ENCODE measurements around the gene KAZN.

Gene KAZN

GRCh38 chr1:14909920-14910460 is 311.5 kb downstream of the KAZN start:
- H3K4me1 ChIP-seq (ENCODE audit: control insufficient read depth in 1 of 2, insufficient read depth in 1 of 2, low read depth in 1 of 2, low read length in 1 of 2) = no peaks in the 10 kb centered on the region
- TF ChIP-seq, protein P1, sequence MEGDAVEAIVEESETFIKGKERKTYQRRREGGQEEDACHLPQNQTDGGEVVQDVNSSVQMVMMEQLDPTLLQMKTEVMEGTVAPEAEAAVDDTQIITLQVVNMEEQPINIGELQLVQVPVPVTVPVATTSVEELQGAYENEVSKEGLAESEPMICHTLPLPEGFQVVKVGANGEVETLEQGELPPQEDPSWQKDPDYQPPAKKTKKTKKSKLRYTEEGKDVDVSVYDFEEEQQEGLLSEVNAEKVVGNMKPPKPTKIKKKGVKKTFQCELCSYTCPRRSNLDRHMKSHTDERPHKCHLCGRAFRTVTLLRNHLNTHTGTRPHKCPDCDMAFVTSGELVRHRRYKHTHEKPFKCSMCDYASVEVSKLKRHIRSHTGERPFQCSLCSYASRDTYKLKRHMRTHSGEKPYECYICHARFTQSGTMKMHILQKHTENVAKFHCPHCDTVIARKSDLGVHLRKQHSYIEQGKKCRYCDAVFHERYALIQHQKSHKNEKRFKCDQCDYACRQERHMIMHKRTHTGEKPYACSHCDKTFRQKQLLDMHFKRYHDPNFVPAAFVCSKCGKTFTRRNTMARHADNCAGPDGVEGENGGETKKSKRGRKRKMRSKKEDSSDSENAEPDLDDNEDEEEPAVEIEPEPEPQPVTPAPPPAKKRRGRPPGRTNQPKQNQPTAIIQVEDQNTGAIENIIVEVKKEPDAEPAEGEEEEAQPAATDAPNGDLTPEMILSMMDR (IDR thresholded peaks at IDR 0.05) = no peak
- H3K36me3 ChIP-seq = no peaks in the 10 kb centered on the region
- no peak overlapping the region for H3K27ac ChIP-seq
- no peak overlapping the region for H3K4me3 ChIP-seq (ENCODE audit: low read depth in 1 of 2, low read length in 1 of 2)
- no peaks in the 10 kb centered on the region for H3K9me3 ChIP-seq
- H3K27me3 ChIP-seq = no peaks in the 10 kb centered on the region

GRCh38 chr1:14910984-14911721 is 312.7 kb downstream of the KAZN start:
- no peaks in the 10 kb centered on the region for H3K4me1 ChIP-seq (ENCODE audit: control insufficient read depth in 1 of 2, insufficient read depth in 1 of 2, low read depth in 1 of 2, low read length in 1 of 2)
- no peak overlapping the region for H3K4me3 ChIP-seq (ENCODE audit: low read depth in 1 of 2, low read length in 1 of 2)
- H3K27ac ChIP-seq = no peak overlapping the region
- TF ChIP-seq, protein P1 (IDR thresholded peaks at IDR 0.05) = no peak
- no peaks in the 10 kb centered on the region for H3K9me3 ChIP-seq
- H3K27me3 ChIP-seq = no peaks in the 10 kb centered on the region
- no peaks in the 10 kb centered on the region for H3K36me3 ChIP-seq

DNA sequence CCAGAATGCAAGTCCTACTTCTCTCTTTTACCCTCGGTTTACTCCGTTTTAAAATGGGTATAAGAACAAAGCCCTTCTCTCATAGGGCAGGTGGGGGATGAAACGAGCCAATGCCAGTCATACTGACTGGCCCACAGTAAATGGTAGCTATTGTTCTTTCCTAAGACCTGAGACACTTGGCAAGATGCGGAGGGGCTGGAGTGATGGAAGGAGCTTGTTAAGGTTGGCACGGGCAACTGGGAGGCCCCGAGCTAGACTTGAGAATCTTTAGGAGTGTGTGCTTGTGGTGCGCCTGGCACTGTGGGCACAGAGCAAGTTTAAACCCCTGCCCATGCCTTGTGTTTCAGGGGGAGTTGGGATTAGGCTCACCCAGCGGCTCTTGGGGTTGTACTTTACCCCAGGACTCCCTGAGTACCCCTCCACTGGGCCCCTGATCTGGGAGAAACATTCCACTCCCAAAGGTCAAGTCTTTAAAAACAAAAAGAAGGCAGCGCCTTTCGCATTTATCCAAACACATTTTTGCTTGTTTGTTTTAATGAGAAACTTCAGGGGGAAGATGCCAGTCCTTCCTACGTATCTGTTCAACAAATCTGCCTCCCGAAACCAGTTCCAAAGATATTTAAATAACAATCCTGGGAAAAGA is 314.5 kb downstream of the KAZN start:
- Histone ChIP-seq H3K9me3 (no peaks in the 10 kb centered on the region), H3K27ac (no peak overlapping the region), H3K4me3 (ENCODE audit: low read depth in 1 of 2, low read length in 1 of 2) (no peak overlapping the region), H3K4me1 (ENCODE audit: control insufficient read depth in 1 of 2, insufficient read depth in 1 of 2, low read depth in 1 of 2, low read length in 1 of 2) (no peaks in the 10 kb centered on the region), H3K36me3 (no peaks in the 10 kb centered on the region), H3K27me3 (no peaks in the 10 kb centered on the region)
- TF ChIP-seq, protein P1 (IDR thresholded peaks at IDR 0.05) = no peak

DNA sequence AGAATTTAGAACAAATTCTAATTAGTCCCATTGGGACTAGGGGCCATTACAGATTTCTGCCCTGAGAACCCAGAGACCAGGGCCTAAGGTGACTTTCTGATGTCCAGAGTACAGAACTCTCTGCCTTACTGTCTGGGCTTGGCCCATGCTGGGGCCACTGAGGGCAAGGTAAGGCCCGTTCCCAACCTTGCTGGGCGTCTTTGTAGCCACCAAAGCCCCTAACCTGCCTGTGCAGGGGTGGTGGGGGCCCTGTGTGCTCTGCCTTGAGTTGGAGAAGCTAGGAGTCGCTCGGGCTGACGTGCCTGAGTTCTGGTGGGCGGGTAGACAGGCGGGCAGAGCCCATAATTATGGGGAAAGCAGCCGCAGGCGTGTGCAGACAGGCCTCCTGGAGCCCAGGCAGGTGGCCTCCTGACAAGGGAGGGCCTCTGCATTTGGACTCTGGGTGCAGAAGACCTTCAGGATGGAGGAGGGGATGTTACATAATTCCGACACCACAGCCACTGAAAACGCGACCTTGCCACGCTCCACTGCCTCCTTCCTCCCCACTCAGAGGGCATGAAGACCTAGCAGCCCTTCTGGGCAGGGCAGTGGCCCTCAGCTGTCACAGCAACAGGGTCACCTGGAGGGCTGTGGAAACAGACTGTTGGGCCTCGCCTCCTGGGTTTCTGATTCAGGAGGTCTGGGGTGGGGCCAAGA is 315.1 kb downstream of the KAZN start:
- Histone ChIP-seq H3K4me3 (ENCODE audit: low read depth in 1 of 2, low read length in 1 of 2) (no peak overlapping the region), H3K9me3 (no peaks in the 10 kb centered on the region), H3K27ac (no peak overlapping the region), H3K27me3 (no peaks in the 10 kb centered on the region), H3K4me1 (ENCODE audit: control insufficient read depth in 1 of 2, insufficient read depth in 1 of 2, low read depth in 1 of 2, low read length in 1 of 2) (no peaks in the 10 kb centered on the region), H3K36me3 (no peaks in the 10 kb centered on the region)
- TF ChIP-seq, protein P1 (IDR thresholded peaks at IDR 0.05) = no peak

DNA sequence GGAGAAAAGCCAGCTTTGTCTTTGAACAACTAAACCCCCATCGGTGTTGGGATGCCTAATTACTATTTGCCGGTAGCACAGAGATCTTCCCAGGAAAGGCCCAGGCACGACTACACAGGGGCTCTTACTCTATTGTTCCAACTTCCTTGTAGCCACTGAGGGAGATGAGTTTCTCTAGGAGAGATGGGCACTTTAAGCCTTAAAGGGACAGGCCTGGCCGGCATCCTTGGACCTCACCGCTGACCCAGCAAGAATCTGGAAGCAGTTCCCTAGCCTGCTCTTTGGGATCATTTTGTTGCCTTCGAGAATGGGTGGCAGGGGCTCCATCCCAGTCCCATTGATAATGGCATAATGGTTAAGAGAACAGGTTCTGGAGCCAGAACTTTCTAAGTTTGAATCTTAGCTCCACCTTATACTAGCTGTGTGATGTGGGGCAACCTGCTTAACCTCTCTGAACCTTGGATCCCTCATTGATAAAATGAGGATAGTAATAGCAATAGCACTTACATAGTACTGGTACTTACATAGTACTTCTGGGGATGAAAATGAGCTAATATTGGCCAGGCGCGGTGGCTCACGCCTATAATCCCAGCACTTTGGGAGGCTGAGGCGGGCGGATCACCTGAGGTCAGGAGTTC is 316.0 kb downstream of the KAZN start:
- Histone ChIP-seq H3K4me3 (ENCODE audit: low read depth in 1 of 2, low read length in 1 of 2) (no peak overlapping the region), H3K9me3 (no peaks in the 10 kb centered on the region), H3K4me1 (ENCODE audit: control insufficient read depth in 1 of 2, insufficient read depth in 1 of 2, low read depth in 1 of 2, low read length in 1 of 2) (peaks cover 0 to 6% of the 10 kb centered on the region in 2 experiments), H3K27ac (no peak overlapping the region), H3K27me3 (peaks cover 7% of the 10 kb centered on the region), H3K36me3 (no peaks in the 10 kb centered on the region)
- TF ChIP-seq, protein P1 (IDR thresholded peaks at IDR 0.05) = no peak
